ACC112 (cell line): ENCODE data around the gene TXNDC2.

Experiments
- H2AFZ ChIP-seq: fragments of 200-600 bp; sonication (generic); one replicate; pipeline ENCODE4 v1.6.0; 2017; ENCODE audit warnings: antibody characterized with exemption, low read length; ENCODE audit not compliant: unreplicated experiment
- H3K27ac ChIP-seq: fragments of 200-600 bp; sonication (generic); 2 replicates; pipeline ENCODE4 v1.5.1; 2014; ENCODE audit warnings: low read depth, mild to moderate bottlenecking, antibody characterized with exemption, low read length, moderate library complexity
- H3K27me3 ChIP-seq: fragments of 200-600 bp; sonication (generic); 2 replicates; pipeline ENCODE4 v1.6.1; 2014; ENCODE audit warnings: mild to moderate bottlenecking, antibody characterized with exemption, low read length, moderate library complexity, mixed read lengths; ENCODE audit not compliant: insufficient read depth
- H3K36me3 ChIP-seq: fragments of 200-600 bp; sonication (generic); 2 replicates; pipeline ENCODE4 v1.6.1; 2016; ENCODE audit warnings: mild to moderate bottlenecking, antibody characterized with exemption, low read length, moderate library complexity, mixed read lengths; ENCODE audit not compliant: insufficient read depth
- H3K4me1 ChIP-seq: fragments of 200-600 bp; sonication (generic); one replicate; pipeline ENCODE4 v1.6.1; 2016; ENCODE audit warnings: low read length, mixed read lengths; ENCODE audit not compliant: insufficient read depth, unreplicated experiment, control insufficient read depth
- H3K4me3 ChIP-seq: fragments of 200-600 bp; sonication (generic); 2 replicates; pipeline ENCODE4 v1.5.1; 2014; ENCODE audit warnings: mild to moderate bottlenecking, low read depth, low read length
- H3K79me2 ChIP-seq: fragments of 200-600 bp; sonication (generic); one replicate; pipeline ENCODE4 v1.6.0; 2016; ENCODE audit warnings: low read length; ENCODE audit not compliant: control insufficient read depth, unreplicated experiment, insufficient read depth

TXNDC2 gene

DNA sequence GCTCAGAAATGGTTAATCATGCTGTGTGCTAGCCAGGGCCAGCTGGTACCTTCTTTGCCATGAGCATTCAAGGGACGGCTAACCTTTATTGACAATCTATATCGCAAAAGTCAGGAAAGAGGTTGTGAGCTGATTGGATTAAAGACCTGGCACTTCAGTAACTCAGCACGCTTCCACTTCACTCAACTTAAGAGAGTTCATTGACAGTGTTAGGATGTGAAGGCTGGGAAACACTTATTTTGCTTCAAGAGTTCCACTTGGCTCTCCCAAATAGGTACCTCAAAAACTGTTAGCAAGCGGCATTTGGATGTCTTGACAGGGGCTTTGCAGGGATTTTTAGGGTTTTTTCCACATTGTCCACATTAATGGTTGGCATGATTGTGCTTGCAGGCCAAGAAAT lies 25.1 kb upstream of the TXNDC2 start:
- Histone ChIP-seq H2AFZ (no peak overlapping the region), H3K4me3 (no peak overlapping the region), H3K79me2 (no peaks in the 10 kb centered on the region), H3K36me3 (peaks cover 15% of the 10 kb centered on the region; the same call in 1 of the 2 replicates), H3K4me1 (no peaks in the 10 kb centered on the region), H3K27me3 (no peaks in the 10 kb centered on the region), H3K27ac (no peak overlapping the region)

DNA sequence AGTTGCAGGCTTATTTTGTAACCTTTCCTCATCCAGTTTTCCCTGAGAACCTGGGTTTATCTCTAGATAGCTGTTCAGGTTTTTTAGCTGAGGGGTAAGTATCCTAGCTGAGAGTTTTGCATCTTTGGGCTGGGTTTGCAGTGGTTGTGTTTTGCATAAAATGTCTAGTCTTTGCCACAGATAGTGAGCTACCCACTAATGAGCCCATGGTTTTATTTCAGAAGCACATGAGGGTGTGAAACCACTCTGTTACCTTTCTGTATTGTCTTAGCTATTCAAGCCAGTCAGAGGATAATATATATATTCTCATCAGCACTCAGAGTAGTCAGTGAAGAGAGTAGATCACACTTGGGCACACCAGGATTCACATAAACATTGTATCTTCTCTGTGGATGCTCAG lies 24.6 kb upstream of the TXNDC2 start:
- no peaks in the 10 kb centered on the region for H3K27me3 ChIP-seq
- no peak overlapping the region for H2AFZ ChIP-seq
- H3K27ac ChIP-seq: no peak overlapping the region
- H3K4me3 ChIP-seq: no peak overlapping the region
- H3K4me1 ChIP-seq: no peaks in the 10 kb centered on the region
- H3K36me3 ChIP-seq: peaks cover 15% of the 10 kb centered on the region; the same call in 1 of the 2 replicates
- no peaks in the 10 kb centered on the region for H3K79me2 ChIP-seq

DNA sequence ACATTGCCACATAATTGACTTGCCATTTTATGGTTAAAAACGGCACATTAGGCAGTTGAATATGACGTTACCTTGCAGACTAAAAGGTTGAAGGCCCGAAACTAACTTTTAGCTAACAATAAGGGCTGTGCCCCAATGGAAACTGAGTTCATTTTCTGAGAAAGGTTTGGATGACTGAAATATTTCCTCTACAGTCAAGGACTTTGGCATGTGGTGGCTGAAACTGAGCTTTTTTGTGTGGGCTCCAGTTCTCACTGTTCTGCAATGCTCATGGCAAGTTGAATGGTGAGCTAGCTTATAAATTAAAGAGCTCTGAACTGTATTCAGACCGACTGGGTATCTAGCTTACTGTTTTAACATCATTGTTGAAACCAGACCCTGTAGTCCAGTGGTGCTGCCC lies 23.8 kb upstream of the TXNDC2 start:
- no peaks in the 10 kb centered on the region for H3K79me2 ChIP-seq
- no peak overlapping the region for H2AFZ ChIP-seq
- no peaks in the 10 kb centered on the region for H3K4me1 ChIP-seq
- peaks cover 15% of the 10 kb centered on the region; the same call in 1 of the 2 replicates for H3K36me3 ChIP-seq
- no peaks in the 10 kb centered on the region for H3K27me3 ChIP-seq
- H3K27ac ChIP-seq: no peak overlapping the region
- H3K4me3 ChIP-seq: no peak overlapping the region

DNA sequence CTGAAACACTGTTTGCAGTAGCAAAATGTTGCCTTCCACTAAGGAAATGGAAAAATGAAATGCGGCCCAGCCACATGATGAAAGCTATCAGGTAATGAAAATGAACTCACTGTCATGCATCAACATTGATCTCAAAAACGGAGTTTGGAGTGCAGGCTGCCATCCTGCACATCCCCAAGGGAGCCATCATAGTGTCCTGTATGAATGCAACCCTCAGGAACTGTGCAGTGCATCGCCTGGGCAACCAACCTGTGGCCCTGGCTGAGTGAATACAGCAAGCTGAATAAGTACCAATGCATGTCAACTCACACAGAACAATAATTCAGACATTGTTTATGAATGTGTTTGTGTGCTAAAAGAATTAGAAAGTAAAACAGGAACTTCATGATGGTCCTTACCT lies 23.1 kb upstream of the TXNDC2 start:
- Histone ChIP-seq H2AFZ (no peak overlapping the region), H3K36me3 (peaks cover 15% of the 10 kb centered on the region; the same call in 1 of the 2 replicates), H3K4me3 (no peak overlapping the region), H3K4me1 (no peaks in the 10 kb centered on the region), H3K27me3 (no peaks in the 10 kb centered on the region), H3K27ac (no peak overlapping the region), H3K79me2 (no peaks in the 10 kb centered on the region)

DNA sequence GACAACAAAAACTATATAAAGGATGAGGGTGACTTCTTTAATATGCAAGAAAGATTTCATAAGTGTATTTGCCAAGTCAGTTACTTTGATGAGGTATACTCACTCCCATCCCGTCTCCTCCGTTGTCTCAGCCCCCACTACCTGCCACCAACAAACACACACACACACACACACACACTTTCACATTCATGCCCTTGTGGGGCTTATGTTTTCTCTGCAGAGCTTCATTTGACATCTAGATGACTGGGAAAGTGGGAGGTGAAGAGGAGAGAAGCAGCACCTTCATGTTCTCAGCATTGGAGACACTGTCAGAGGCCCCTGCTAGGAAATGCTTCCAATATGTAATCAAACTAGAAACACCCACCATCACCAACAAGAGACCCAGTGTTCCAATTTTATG lies 22.5 kb upstream of the TXNDC2 start:
- no peak overlapping the region for H2AFZ ChIP-seq
- H3K27me3 ChIP-seq: no peaks in the 10 kb centered on the region
- peaks cover 15% of the 10 kb centered on the region; the same call in 1 of the 2 replicates for H3K36me3 ChIP-seq
- H3K4me3 ChIP-seq: no peak overlapping the region
- no peaks in the 10 kb centered on the region for H3K79me2 ChIP-seq
- H3K4me1 ChIP-seq: no peaks in the 10 kb centered on the region
- H3K27ac ChIP-seq: no peak overlapping the region

DNA sequence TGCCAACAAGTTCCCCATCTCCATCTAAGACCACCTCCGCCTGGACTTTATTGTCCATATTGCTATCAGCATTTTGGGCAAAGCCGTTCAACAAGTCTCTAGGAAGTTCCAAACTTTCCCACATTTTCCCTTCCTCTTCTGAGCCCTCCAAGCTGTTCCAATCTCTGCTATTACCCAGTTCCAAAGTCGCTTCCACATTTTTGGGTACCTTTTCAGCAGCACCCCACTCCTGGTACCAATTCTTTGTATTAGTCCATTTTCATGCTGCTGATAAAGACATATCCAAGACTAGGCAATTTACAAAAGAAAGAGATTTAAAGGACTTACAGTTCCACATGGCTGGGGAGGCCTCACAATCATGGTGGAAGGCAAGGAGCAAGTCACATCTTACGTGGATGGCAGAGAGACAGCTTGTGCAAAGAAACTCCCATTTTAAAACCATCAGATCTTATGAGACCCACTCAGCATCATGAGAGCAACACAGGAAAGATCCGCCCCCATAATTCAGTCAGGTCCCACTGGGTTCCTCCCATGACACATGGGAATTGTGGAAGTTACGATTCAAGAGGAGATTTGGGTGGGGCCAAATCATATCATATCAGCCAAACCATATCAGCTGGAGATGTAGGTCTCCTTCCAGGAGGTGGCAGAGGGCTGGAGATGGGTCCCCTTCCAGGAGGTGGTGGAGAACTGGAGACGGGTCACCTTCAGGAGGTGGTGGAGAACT lies 19.8 kb upstream of the TXNDC2 start:
- H3K4me3 ChIP-seq: no peak overlapping the region
- H2AFZ ChIP-seq: no peak overlapping the region
- peaks cover 22% of the 10 kb centered on the region for H3K4me1 ChIP-seq
- no peaks in the 10 kb centered on the region for H3K27me3 ChIP-seq
- no peaks in the 10 kb centered on the region for H3K79me2 ChIP-seq
- no peak overlapping the region for H3K27ac ChIP-seq
- H3K36me3 ChIP-seq: peaks cover 4% of the 10 kb centered on the region; the same call in 1 of the 2 replicates

DNA sequence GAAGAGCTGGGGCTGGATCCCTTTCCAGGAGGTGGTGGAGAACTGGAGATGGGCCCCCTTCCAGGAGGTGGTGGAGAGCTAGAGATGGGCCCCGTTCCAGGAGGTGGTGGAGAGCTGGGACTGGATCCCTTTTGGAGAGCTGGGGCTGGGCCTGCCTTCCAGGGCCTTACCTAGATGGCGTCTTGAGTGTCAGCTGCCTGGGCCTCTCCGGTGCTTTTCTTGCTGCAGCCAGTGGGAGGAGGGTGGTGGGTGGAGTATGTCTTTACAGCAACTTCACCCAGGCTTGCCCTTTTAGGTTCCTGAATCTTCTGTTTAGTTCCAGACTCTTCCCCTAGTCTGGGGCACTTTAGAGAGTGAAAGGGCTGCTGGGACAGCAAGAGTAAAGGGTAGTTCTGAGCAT lies 19.1 kb upstream of the TXNDC2 start:
- Histone ChIP-seq H3K27ac (no peak overlapping the region), H2AFZ (no peak overlapping the region), H3K79me2 (no peaks in the 10 kb centered on the region), H3K4me3 (no peak overlapping the region), H3K4me1 (peaks cover 28% of the 10 kb centered on the region), H3K27me3 (no peaks in the 10 kb centered on the region), H3K36me3 (0 out of 2 replicates have a peak, but pooled peaks cover 3% of the 10 kb centered on the region)

DNA sequence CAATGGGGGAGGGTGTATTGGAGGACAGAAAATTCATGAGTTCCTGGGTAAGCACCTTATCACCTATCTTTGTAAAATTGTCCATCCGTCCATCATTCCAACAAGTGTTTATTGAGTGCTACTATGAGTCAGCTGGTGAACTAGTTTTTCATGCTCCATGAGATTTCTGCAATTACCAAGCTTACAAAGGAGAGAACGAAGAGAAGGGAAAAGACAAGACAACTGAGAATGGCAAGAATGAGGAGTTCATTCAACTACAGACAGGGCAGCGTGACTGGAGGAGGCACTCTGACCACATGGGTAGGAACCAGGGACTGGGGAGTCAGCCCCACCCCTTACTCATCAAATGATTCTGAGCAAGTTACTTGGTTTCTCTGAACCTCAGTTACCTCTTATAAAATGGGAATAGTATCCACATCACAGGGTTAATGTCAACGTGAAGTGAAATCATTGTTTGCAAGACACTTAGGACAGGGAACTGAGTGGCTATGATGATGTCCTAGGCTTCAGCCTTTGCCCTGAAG lies 18.6 kb upstream of the TXNDC2 start:
- no peak overlapping the region for H2AFZ ChIP-seq
- H3K27ac ChIP-seq: no peak overlapping the region
- 0 out of 2 replicates have a peak, but pooled peaks cover 3% of the 10 kb centered on the region for H3K36me3 ChIP-seq
- H3K4me1 ChIP-seq: peaks cover 28% of the 10 kb centered on the region
- H3K27me3 ChIP-seq: no peaks in the 10 kb centered on the region
- no peak overlapping the region for H3K4me3 ChIP-seq
- H3K79me2 ChIP-seq: no peaks in the 10 kb centered on the region

DNA sequence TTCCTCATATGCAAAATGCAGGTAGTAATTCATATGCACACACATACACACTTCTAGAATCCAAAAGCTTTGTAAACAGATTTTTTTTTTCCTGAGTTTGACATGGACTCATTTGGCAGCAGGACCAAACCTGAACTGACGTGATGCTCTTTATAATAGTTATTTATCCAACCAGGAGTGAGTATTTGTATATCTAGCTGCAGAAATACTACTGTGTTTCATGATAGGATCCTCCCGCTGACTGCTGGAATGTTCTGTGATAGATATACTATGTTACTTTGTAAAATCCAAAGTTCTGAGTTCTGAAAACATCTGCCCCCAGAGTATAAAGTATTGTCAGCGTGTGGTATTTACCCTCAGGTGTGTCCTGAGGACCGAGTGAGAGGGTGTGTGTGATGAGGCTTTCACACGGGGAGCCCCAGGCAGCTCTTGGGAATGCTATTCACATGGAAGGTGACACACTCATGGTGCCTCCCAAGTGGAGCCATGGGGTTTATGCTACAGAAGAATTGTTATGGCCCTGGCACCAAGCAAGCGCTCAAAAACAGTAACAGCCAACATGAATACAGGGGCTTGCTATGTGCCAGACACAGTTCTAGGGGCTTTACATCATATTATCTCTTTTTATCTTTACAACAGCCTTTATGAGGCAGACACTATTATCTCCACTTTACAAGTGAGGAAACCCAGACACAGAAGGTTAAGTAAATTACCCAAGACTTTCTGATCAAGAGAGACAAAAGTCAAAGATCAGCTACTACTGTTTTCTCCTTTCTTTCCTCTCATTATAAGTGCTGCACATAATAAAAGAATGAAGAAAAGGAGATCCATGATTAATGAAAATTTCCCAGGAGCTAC lies 16.7 kb upstream of the TXNDC2 start:
- Histone ChIP-seq H3K27me3 (no peaks in the 10 kb centered on the region), H3K4me3 (no peak overlapping the region), H3K36me3 (no peaks in the 10 kb centered on the region), H3K4me1 (peaks cover 32% of the 10 kb centered on the region), H3K79me2 (no peaks in the 10 kb centered on the region), H3K27ac (peak overlapping the region; percentile 78), H2AFZ (peak overlapping the region; percentile 62)

DNA sequence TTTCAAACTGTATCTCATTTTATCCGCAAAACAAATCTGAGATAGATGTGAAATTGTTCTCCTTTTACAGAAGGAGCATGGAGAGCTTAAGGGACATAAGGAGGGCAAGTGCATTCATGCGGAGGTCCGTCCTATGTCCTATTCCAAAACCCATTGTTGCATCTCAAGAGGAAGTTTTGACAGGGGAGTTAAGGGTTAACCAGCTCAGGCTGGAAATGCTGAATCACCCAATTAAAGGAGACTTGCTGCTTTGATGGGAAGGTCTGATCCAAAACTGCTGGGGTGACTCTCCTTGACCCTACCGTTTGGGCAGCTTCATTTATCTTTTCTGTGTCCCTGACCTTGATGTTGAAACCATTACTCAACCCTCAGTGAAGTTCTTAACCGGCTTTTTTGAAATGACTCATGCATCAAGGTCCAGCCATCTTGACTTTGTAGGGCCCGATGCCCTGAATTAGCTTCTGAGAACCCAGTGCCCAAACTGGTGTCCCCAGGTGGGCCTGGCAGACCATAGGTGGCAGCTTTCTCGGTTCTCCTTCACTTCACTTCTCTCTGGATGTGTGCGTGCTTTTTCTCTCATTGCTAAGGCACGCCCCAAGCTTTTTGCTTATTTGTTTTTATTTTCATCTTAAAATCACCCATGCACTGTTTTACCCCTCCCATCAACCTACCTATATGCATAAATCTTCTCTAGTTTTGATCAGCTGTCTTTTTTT lies 15.9 kb upstream of the TXNDC2 start:
- peak overlapping the region; percentile 78 for H3K27ac ChIP-seq
- H2AFZ ChIP-seq: peak overlapping the region; percentile 55

More for the DNA sequence above, 15.9 kb upstream of the TXNDC2 start:
- Histone ChIP-seq H3K4me3 (no peak overlapping the region), H3K36me3 (no peaks in the 10 kb centered on the region), H3K79me2 (no peaks in the 10 kb centered on the region), H3K4me1 (peaks cover 37% of the 10 kb centered on the region), H3K27me3 (no peaks in the 10 kb centered on the region)
